GM20431 (cell line): ENCODE data around the gene PRM1.

Experiments
- in situ Hi-C: fragments of 300-500 bp; cut with MseI, MboI; formaldehyde crosslinking; loops from one replicate; pipeline ENCODE4 v1.15.0; 2020; ENCODE audit warnings: low sequenced_read_pairs; ENCODE audit not compliant: unreplicated experiment

The PRM1 gene

GRCh38 chr16:11276143-11276895 lies 4.8 kb downstream of the PRM1 start, which contains the start of gene PRM2:
PRM2 (minus strand) TSS chr16:11276480; CDS start chr16:11276370, 110 bp downstream.
- in situ Hi-C loops, result no loop called here

DNA sequence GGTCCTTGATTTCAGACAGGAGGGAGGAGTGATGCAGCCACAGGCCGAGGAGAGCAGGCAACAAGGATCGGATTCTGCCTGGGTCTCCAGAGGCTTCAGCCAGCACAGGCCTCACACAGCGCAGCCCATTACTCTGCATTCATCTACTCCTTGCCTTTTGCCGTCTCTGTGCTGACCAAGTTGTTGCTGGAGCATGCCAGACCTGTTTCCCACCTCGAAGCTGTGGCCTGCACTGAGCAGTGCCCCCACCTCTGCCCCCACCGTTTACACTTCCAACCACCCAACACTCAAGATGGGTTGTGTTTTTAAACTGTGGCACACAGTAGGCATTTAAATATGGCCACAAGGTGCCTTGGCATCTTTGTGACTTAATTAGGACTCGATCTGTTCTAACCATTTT lies 6.2 kb downstream of the PRM1 start:
- in situ Hi-C loops, result no loop called here

DNA sequence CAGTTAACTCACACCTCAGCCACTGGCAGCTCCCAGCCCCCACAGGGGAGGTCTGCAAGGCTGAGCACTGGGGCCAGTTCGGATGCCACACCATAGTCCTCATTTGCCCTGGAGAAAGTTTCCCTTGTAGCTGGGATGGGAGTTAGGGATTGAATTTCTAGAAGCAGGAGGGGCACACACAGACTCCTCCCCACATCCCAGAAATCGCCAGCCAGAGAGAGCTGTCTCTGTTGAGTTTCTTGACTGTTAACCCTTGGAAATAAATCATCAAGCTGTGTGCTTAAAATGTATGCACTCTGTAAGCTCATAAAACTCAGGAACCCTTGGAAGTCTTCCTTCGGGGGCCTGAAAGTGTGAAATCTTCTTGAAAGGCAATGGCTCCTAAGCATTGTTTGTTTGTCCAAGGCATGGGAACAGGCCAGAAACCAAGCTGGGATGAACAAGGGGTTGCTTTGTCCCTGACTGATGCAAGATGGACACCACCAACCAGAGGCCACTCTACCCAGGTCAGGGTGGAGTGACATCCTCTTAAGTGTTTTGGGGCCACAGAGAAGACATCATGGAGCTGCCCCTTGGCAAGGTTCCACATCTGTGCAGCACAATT lies 7.3 kb downstream of the PRM1 start:
- in situ Hi-C loops, result no loop called here

GRCh38 chr16:11272921-11273720 lies 8.0 kb downstream of the PRM1 start, which contains the start of gene PRM3:
PRM3 (minus strand) TSS chr16:11273629; CDS start chr16:11273595, 34 bp downstream.
- in situ Hi-C loops, result no loop called here

GRCh38 chr16:11272484-11272883 lies 8.6 kb downstream of the PRM1 start:
- in situ Hi-C loops, result no loop called here

DNA sequence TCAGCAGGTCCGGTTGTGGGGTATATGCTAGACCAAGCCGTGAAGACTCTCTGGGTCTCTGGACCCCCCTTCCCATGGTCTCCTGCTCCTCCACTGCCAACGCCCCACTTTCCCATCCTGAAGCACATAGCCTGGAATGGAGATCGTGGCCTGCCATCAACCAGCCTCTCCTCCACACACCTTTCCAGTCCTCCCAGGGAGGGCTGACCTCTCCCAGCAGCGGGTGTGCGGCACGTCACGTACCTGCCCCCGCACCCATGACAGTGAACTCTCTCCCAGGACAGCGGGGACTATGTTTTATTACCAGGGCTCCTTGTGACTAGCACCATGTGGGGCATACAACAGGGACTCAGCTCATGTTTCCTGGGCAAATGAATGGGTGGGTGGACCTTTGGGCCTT lies 9.5 kb downstream of the PRM1 start:
- in situ Hi-C loops, result no loop called here

GRCh38 chr16:11270602-11271162 lies 10.4 kb downstream of the PRM1 start:
- in situ Hi-C loops, result no loop called here

DNA sequence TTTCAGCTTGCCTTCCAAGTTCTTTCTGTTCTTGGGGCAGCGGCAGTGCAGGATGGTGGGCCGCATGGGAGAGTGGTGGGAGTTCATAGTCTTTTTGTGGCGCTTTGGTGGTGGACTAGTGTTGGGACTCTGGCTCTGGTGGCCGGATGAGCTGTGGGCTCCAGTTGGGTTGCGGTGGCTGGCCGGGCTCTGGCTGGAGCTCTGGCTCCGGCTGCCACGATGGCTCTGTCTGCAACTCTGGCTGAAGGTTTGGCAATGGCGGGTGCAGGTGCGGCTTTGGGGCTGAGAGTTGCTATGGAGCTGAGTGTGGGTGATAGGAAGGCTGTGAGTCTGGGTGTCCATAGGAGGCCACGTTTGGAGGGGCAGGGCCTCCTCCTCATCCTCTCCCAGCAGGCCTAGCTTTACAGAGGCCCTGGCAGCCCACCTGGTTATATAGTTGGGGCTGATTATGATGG lies 12.2 kb downstream of the PRM1 start, which contains the start of gene TNP2:
Gene TNP2, minus strand, starts transcription at position 405 of the 455 bp plus-strand sequence. Its CDS starts 63 bp downstream, at position 342.
- in situ Hi-C loops, result no loop called here

GRCh38 chr16:11265124-11265523 lies 16.0 kb downstream of the PRM1 start:
- in situ Hi-C loops, result no loop called here

GRCh38 chr16:11264155-11264832 lies 16.8 kb downstream of the PRM1 start:
- in situ Hi-C loops, result no loop called here

DNA sequence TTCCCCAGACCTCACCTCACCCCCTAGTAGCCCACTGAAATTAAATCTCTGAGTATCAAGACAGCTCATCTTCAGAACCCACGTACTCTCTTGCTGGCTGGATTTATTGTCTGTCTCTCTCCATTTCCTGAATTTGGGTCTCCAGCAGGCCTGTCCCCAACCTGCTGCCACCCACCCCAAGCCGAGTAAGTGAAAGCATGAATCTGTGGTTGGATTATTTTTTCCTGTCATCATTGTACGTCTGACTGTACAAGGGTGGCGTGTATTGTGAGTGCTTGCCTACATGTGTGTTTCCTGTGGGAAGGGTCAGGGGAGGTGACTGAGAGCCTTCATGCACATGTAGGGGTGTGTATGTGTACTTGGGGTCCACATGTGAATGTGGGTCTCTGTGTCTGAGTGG lies 17.4 kb downstream of the PRM1 start:
- in situ Hi-C loops, result no loop called here

DNA sequence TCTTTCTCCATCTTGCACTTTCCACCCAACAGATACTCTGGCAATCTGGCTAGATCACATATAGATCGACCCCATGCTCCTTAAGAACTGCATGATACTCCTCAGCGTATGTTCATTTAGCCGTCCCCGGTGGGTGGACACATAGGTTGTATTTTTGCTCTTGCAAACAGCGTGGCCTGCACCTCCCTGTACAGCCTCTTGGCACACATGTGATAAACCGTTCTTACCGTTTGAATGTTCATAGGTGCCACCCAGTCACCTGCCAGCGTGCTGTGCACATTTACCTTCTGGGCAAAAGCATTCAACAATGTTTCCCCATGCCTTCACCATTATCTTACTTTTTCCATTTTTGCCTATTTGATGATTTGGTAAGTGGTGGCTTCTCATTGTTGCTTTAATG lies 18.2 kb downstream of the PRM1 start:
- in situ Hi-C loops, result no loop called here

- in situ Hi-C loops, result no loop called here
These were observed 20.5 kb downstream of the PRM1 start for GRCh38 chr16:11260596-11260966.

- in situ Hi-C loops, result loop anchor here (10.0 kb wide), 1 partner anchor 285 kb away; no protein-coding TSS in a partner anchor
These were observed 21.2 kb downstream of the PRM1 start for GRCh38 chr16:11259655-11260595.

DNA sequence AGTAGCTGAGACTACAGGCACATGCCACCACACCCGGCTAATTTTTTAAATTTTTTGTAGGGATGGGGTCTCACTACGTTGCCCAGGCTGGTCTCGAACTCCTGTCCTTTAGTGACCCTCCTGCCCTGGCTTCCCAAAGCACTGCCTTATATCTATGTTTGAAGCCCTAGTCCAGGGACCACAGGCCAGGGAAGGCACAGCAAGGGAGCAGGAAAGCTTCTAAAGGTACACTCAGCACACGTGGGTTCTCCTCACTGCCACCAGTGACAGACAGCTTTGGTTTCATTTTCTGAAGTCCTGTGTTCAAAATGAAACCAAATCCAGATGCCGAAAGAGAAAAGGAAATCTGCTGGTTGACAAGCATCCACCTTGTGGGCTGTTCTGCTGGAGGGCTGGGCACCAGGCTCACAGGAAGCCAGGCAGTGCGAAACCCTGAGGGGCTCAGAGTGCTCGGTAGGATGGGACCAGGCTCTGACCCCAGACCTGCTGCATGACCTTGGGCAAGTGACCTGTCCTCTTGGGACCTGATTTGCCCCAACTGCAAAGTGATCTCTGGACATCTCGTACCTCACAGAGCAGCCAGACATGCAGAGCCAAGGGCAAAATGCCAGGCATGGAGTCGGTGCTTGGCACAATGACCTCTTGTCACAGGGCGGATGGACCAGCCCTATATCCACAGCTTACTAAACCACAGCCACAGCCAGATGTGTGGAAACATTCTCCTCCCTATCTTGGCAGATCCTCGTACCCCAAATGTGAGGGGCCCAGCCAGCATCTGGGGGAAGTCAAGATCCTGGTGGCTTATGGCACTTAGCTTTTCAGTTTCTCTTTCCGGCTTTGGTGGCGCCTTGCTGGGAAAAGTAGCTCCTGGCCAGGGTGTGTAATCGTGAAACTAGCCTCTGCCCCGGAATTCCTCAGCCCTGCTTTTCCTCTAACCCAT lies 22.3 kb downstream of the PRM1 start:
- in situ Hi-C loops, result loop anchor here (10.0 kb wide), 1 partner anchor 284 kb away; no protein-coding TSS in a partner anchor

- in situ Hi-C loops, result loop anchor here (10.0 kb wide), 1 partner anchor 283 kb away; no protein-coding TSS in a partner anchor
These were observed 23.8 kb downstream of the PRM1 start for GRCh38 chr16:11257131-11257938.
